ENCODE measurements around the gene BBS1.
A peak's percentile ranks its signal among the peaks of the same experiment; 100 is the strongest.

BBS1 gene

GRCh38 chr11:66570079-66570849, 59.8 kb downstream of the BBS1 start:
- no peak overlapping the region for H3K4me3 ChIP-seq (ENCODE audit: low read depth, low read length)
- no peak overlapping the region for H2BK5ac ChIP-seq (ENCODE audit: low read depth, low read length, poor library complexity)
- H3K79me2 ChIP-seq (ENCODE audit: control insufficient read depth, insufficient read depth, low read length, poor library complexity), result no peaks in the 10 kb centered on the region
- no peak for DNase-seq
- H3K27me3 ChIP-seq (ENCODE audit: insufficient read depth, low read length), result no peaks in the 10 kb centered on the region
- no peaks in the 10 kb centered on the region for H3K36me3 ChIP-seq (ENCODE audit: control insufficient read depth in 1 of 2, insufficient read depth in 2 of 2, low read length in 2 of 2)
- H3K79me1 ChIP-seq (ENCODE audit: low read length), result no peaks in the 10 kb centered on the region
- no peak overlapping the region for H2BK120ac ChIP-seq (ENCODE audit: insufficient read depth, low read length, poor library complexity)
- H3K9ac ChIP-seq (ENCODE audit: low read length), result no peak overlapping the region
- no peak overlapping the region for H4K8ac ChIP-seq (ENCODE audit: low read depth, low read length)
- no peak overlapping the region for H2BK12ac ChIP-seq (ENCODE audit: low read length)
- H3K9me3 ChIP-seq (ENCODE audit: insufficient read depth, low read depth, low read length), result no peaks in the 10 kb centered on the region
- H3K4ac ChIP-seq (ENCODE audit: low read depth, low read length), result no peak overlapping the region
- H3K23ac ChIP-seq (ENCODE audit: low read length), result no peak overlapping the region
- H3K27ac ChIP-seq (ENCODE audit: low read depth, low read length), result no peak overlapping the region
- H3K4me1 ChIP-seq (ENCODE audit: control insufficient read depth in 1 of 2, insufficient read depth in 2 of 2, low read length in 2 of 2), result peaks cover 0 to 3% of the 10 kb centered on the region in 2 experiments
- no peak overlapping the region for H3K4me2 ChIP-seq (ENCODE audit: low read length)
- H4K91ac ChIP-seq (ENCODE audit: low read depth, low read length), result no peak overlapping the region
- no peak overlapping the region for H3K18ac ChIP-seq (ENCODE audit: low read length)
- no peak overlapping the region for H2AK5ac ChIP-seq (ENCODE audit: low read length)
- H3K14ac ChIP-seq (ENCODE audit: low read length), result no peak overlapping the region
- H2AFZ ChIP-seq (ENCODE audit: insufficient read depth, low read length, poor library complexity), result no peak overlapping the region
- WGBS (ENCODE audit: extremely low coverage, insufficient coverage, insufficient read length), result no CpG with 5 or more reads among the region's 5 CpGs
- H4K12ac ChIP-seq (ENCODE audit: low read depth, low read length), result no peak overlapping the region

GRCh38 chr11:66570850-66571180, 60.4 kb downstream of the BBS1 start:
- Histone ChIP-seq H4K91ac (ENCODE audit: low read depth, low read length) (no peak overlapping the region), H2BK5ac (ENCODE audit: low read depth, low read length, poor library complexity) (no peak overlapping the region), H3K27ac (ENCODE audit: low read depth, low read length) (no peak overlapping the region), H3K14ac (ENCODE audit: low read length) (no peak overlapping the region), H3K18ac (ENCODE audit: low read length) (no peak overlapping the region), H3K79me1 (ENCODE audit: low read length) (no peaks in the 10 kb centered on the region), H3K4me1 (ENCODE audit: control insufficient read depth in 1 of 2, insufficient read depth in 2 of 2, low read length in 2 of 2) (peaks cover 0 to 3% of the 10 kb centered on the region in 2 experiments), H3K4me3 (ENCODE audit: low read depth, low read length) (no peak overlapping the region), H3K79me2 (ENCODE audit: control insufficient read depth, insufficient read depth, low read length, poor library complexity) (no peaks in the 10 kb centered on the region), H2BK12ac (ENCODE audit: low read length) (no peak overlapping the region), H3K4ac (ENCODE audit: low read depth, low read length) (no peak overlapping the region), H3K23ac (ENCODE audit: low read length) (no peak overlapping the region), H3K4me2 (ENCODE audit: low read length) (no peak overlapping the region), H3K9me3 (ENCODE audit: insufficient read depth, low read depth, low read length) (no peaks in the 10 kb centered on the region), H2BK120ac (ENCODE audit: insufficient read depth, low read length, poor library complexity) (no peak overlapping the region), H4K8ac (ENCODE audit: low read depth, low read length) (no peak overlapping the region), H2AFZ (ENCODE audit: insufficient read depth, low read length, poor library complexity) (no peak overlapping the region), H3K9ac (ENCODE audit: low read length) (no peak overlapping the region), H3K27me3 (ENCODE audit: insufficient read depth, low read length) (no peaks in the 10 kb centered on the region), H2AK5ac (ENCODE audit: low read length) (no peak overlapping the region), H4K12ac (ENCODE audit: low read depth, low read length) (no peak overlapping the region), H3K36me3 (ENCODE audit: control insufficient read depth in 1 of 2, insufficient read depth in 2 of 2, low read length in 2 of 2) (no peaks in the 10 kb centered on the region)
- no peak for DNase-seq
- no CpG with 5 or more reads among the region's 2 CpGs for WGBS (ENCODE audit: extremely low coverage, insufficient coverage, insufficient read length)

GRCh38 chr11:66579017-66579606, 68.7 kb downstream of the BBS1 start:
- Histone ChIP-seq H3K14ac (ENCODE audit: low read length) (no peak overlapping the region), H4K8ac (ENCODE audit: low read depth, low read length) (no peak overlapping the region), H3K9ac (ENCODE audit: low read length) (no peak overlapping the region), H4K91ac (ENCODE audit: low read depth, low read length) (no peak overlapping the region), H3K79me2 (ENCODE audit: control insufficient read depth, insufficient read depth, low read length, poor library complexity) (no peaks in the 10 kb centered on the region), H2BK12ac (ENCODE audit: low read length) (no peak overlapping the region), H4K12ac (ENCODE audit: low read depth, low read length) (no peak overlapping the region), H3K27me3 (ENCODE audit: insufficient read depth, low read length) (no peaks in the 10 kb centered on the region), H3K9me3 (ENCODE audit: insufficient read depth, low read depth, low read length) (peaks cover 2% of the 10 kb centered on the region), H2BK120ac (ENCODE audit: insufficient read depth, low read length, poor library complexity) (no peak overlapping the region), H3K4ac (ENCODE audit: low read depth, low read length) (no peak overlapping the region), H2BK5ac (ENCODE audit: low read depth, low read length, poor library complexity) (no peak overlapping the region), H3K27ac (ENCODE audit: low read depth, low read length) (no peak overlapping the region), H2AFZ (ENCODE audit: insufficient read depth, low read length, poor library complexity) (no peak overlapping the region), H3K4me3 (ENCODE audit: low read depth, low read length) (no peak overlapping the region), H2AK5ac (ENCODE audit: low read length) (no peak overlapping the region), H3K23ac (ENCODE audit: low read length) (no peak overlapping the region), H3K36me3 (ENCODE audit: control insufficient read depth in 1 of 2, insufficient read depth in 2 of 2, low read length in 2 of 2) (no peaks in the 10 kb centered on the region), H3K18ac (ENCODE audit: low read length) (no peak overlapping the region), H3K79me1 (ENCODE audit: low read length) (no peaks in the 10 kb centered on the region), H3K4me1 (ENCODE audit: control insufficient read depth in 1 of 2, insufficient read depth in 2 of 2, low read length in 2 of 2) (no peaks in the 10 kb centered on the region), H3K4me2 (ENCODE audit: low read length) (no peak overlapping the region)
- WGBS (ENCODE audit: extremely low coverage, insufficient coverage, insufficient read length), result no CpG with 5 or more reads among the region's 25 CpGs
- peak; percentile 53 to 88 for DNase-seq

- Histone ChIP-seq H2AK5ac (ENCODE audit: low read length) (no peak overlapping the region), H3K4me2 (ENCODE audit: low read length) (no peak overlapping the region), H2BK12ac (ENCODE audit: low read length) (no peak overlapping the region), H3K4me1 (ENCODE audit: control insufficient read depth in 1 of 2, insufficient read depth in 2 of 2, low read length in 2 of 2) (no peaks in the 10 kb centered on the region), H4K8ac (ENCODE audit: low read depth, low read length) (no peak overlapping the region), H3K18ac (ENCODE audit: low read length) (no peak overlapping the region), H3K36me3 (ENCODE audit: control insufficient read depth in 1 of 2, insufficient read depth in 2 of 2, low read length in 2 of 2) (no peaks in the 10 kb centered on the region), H4K12ac (ENCODE audit: low read depth, low read length) (no peak overlapping the region), H2BK120ac (ENCODE audit: insufficient read depth, low read length, poor library complexity) (no peak overlapping the region), H3K9ac (ENCODE audit: low read length) (no peak overlapping the region), H3K9me3 (ENCODE audit: insufficient read depth, low read depth, low read length) (peaks cover 2% of the 10 kb centered on the region), H3K14ac (ENCODE audit: low read length) (no peak overlapping the region), H3K79me1 (ENCODE audit: low read length) (no peaks in the 10 kb centered on the region), H3K4me3 (ENCODE audit: low read depth, low read length) (no peak overlapping the region), H3K27me3 (ENCODE audit: insufficient read depth, low read length) (no peaks in the 10 kb centered on the region), H3K23ac (ENCODE audit: low read length) (no peak overlapping the region), H3K79me2 (ENCODE audit: control insufficient read depth, insufficient read depth, low read length, poor library complexity) (no peaks in the 10 kb centered on the region), H4K91ac (ENCODE audit: low read depth, low read length) (no peak overlapping the region), H3K27ac (ENCODE audit: low read depth, low read length) (no peak overlapping the region), H2BK5ac (ENCODE audit: low read depth, low read length, poor library complexity) (no peak overlapping the region), H3K4ac (ENCODE audit: low read depth, low read length) (no peak overlapping the region), H2AFZ (ENCODE audit: insufficient read depth, low read length, poor library complexity) (no peak overlapping the region)
- DNase-seq, result no peak
- no CpG with 5 or more reads among the region's 5 CpGs for WGBS (ENCODE audit: extremely low coverage, insufficient coverage, insufficient read length)
These were observed 70.4 kb downstream of the BBS1 start for GRCh38 chr11:66580803-66581202.
